ENCODE data around the gene MESP1.
"Not testable (repeated sequence)": the region's sequence is repeated elsewhere in the genome, so short reads cannot be mapped to it uniquely, and the experiment has no call there.

The MESP1 gene

GRCh38 chr15:89792106-89792805 lies 41.2 kb upstream of the MESP1 start:
- TF ChIP-seq CTCF (IDR thresholded peaks at IDR 0.05; ENCODE audit: insufficient read depth, missing control alignments) = no peak
- FAIRE-seq = no peak
- DNase-seq (ENCODE audit: insufficient read length, low spot score) = no peak

GRCh38 chr15:89790661-89791060 lies 39.6 kb upstream of the MESP1 start:
- no peak for TF ChIP-seq CTCF (IDR thresholded peaks at IDR 0.05; ENCODE audit: insufficient read depth, missing control alignments)
- DNase-seq (ENCODE audit: insufficient read length, low spot score) (no peak), FAIRE-seq (no peak)

DNA sequence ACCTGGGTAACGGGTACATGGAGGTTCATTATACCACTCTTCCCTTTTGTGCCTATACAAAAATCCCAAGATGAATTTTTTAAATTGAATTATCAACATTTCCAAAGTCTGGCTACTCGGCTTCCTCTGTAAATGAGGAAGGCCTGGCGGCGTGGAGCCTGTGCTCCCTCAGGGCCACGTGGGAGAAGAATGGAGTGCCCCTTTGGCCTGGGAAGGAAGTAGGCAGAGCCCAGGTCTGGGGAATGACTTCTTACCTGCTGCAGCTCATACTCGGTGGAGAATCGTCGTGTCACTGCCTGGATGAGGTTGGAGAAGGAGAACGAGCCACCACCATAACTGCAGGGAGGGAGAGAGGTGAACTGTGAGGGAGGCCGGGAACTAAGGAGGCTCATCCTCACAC lies 39.2 kb upstream of the MESP1 start:
- TF ChIP-seq CTCF (IDR thresholded peaks at IDR 0.05; ENCODE audit: insufficient read depth, missing control alignments) = no peak
- DNase-seq (ENCODE audit: insufficient read length, low spot score) (no peak), FAIRE-seq (no peak)

DNA sequence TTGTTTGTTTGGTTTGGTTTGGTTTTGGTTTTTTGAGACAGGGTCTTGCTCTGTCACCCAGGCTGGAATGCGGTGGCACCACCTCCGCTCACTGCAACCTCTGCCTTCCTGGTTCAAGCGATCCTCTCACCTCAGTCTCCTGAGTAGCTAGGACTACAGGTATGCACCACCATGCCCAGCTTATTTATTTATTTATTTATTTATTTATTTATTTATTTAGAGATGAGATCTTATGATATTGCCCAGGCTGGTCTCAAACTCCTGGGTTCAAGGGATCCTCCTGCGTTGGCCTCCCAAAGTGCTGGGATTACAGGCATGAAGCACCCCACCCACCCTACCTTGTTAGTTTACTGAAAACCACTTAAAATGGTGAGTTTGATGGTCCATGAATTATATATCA lies 37.5 kb upstream of the MESP1 start:
- not testable (repeated sequence) for DNase-seq (ENCODE audit: insufficient read length, low spot score)

GRCh38 chr15:89787944-89788343 lies 36.9 kb upstream of the MESP1 start:
- no peak for DNase-seq (ENCODE audit: insufficient read length, low spot score)
- no peak for FAIRE-seq

More for the DNA sequence above, 37.5 kb upstream of the MESP1 start:
- not testable (repeated sequence) for FAIRE-seq

DNA sequence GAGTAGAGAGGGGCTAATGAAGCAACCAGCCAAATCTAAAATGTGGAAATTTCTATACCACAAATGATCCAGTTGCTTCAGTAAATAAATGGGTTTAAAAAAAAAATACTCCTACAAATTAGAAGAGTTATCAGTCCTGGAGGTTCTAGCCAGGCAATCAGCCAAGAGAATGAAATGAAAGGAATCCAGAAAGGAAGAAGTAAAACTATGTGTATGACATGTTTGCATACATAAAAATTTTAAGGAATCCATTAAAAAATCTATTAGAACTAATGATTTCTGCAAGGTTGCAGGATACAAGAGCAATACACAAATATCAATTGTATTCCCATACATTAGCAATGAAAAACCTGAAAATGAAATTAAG lies 34.7 kb upstream of the MESP1 start:
- FAIRE-seq = no peak
- TF ChIP-seq CTCF (IDR thresholded peaks at IDR 0.05; ENCODE audit: insufficient read depth, missing control alignments) = no peak
- no peak for DNase-seq (ENCODE audit: insufficient read length, low spot score)

More at GRCh38 chr15:89787944-89788343, 36.9 kb upstream of the MESP1 start:
- no peak for TF ChIP-seq CTCF (IDR thresholded peaks at IDR 0.05; ENCODE audit: insufficient read depth, missing control alignments)

- no peak for DNase-seq (ENCODE audit: insufficient read length, low spot score)
- FAIRE-seq = no peak
- no peak for TF ChIP-seq CTCF (IDR thresholded peaks at IDR 0.05; ENCODE audit: insufficient read depth, missing control alignments)
These were observed 34.2 kb upstream of the MESP1 start for GRCh38 chr15:89785064-89785773.

Data from D721Med (cell line).